ENCODE measurements around the gene KIAA1217. TPM values are rescaled to one million over a fixed set of nuclear protein-coding genes. Genes with fewer than 3 reads are reported as not detected.

KIAA1217 gene
- total RNA-seq, 1 experiment from 2014 or later = 23.4 TPM

- POLR2A ChIA-PET = interaction anchor here (1.2 kb wide), 1 partner anchor 39 kb away, joined by 3 read pairs; no protein-coding TSS in a partner anchor
- TF ChIP-seq MYBL2 (CRISPR knock-in tag; IDR thresholded peaks at IDR 0.05) = no peak
- TF ChIP-seq CTCF (IDR thresholded peaks at IDR 0.05) = peak; percentile 81
- DNase-seq (ENCODE audit: low spot score) = peak; percentile 99
- CTCF ChIA-PET = interaction anchor here (0.6 to 1.7 kb wide), 24 partner anchors 10 to 1394 kb away, joined by 3 to 15 read pairs (median 3); partner anchors contain the start of gene KIAA1217
- H3K27me3 Mint-ChIP-seq (ENCODE audit: low read depth) = peaks cover 2% of the 10 kb centered on the region; the same call in 1 of the 2 replicates
- no peaks in the 10 kb centered on the region for H3K36me3 Mint-ChIP-seq
- no peaks in the 10 kb centered on the region for H3K9me3 Mint-ChIP-seq
- H3K4me1 Mint-ChIP-seq = peaks cover 30% of the 10 kb centered on the region
- ATAC-seq = peak; percentile 99
- no peak overlapping the region for H3K27ac Mint-ChIP-seq
- no peak overlapping the region for H3K4me3 Mint-ChIP-seq
These were observed 343.5 kb downstream of the KIAA1217 start for GRCh38 chr10:24552346-24553016.

GRCh38 chr10:24553051-24553612 is 344.2 kb downstream of the KIAA1217 start:
- no peak for TF ChIP-seq CTCF (IDR thresholded peaks at IDR 0.05)
- no peak for TF ChIP-seq SMAD4 (CRISPR knock-in tag; IDR thresholded peaks at IDR 0.05)
- no peak for TF ChIP-seq ELF4 (CRISPR knock-in tag; IDR thresholded peaks at IDR 0.05; ENCODE audit: low read depth)
- no peak for TF ChIP-seq STAT6 (CRISPR knock-in tag; conservative IDR thresholded peaks at IDR 0.05; ENCODE audit: low read depth)
- TF ChIP-seq TCF7 (CRISPR knock-in tag; IDR thresholded peaks at IDR 0.05; ENCODE audit: low read depth) = no peak
- no peak for TF ChIP-seq ATF6 (CRISPR knock-in tag; IDR thresholded peaks at IDR 0.05)
- TF ChIP-seq ZNF232 (CRISPR knock-in tag; IDR thresholded peaks at IDR 0.05) = no peak
- no peak for TF ChIP-seq E2F1 (CRISPR knock-in tag; IDR thresholded peaks at IDR 0.05)
- H3K27ac Mint-ChIP-seq = no peak overlapping the region
- H3K4me3 Mint-ChIP-seq = no peak overlapping the region
- CTCF ChIA-PET = interaction anchor here (0.7 to 1.5 kb wide), 10 partner anchors 20 to 558 kb away, joined by 3 to 15 read pairs (median 3); no protein-coding TSS in a partner anchor
- H3K36me3 Mint-ChIP-seq = no peaks in the 10 kb centered on the region
- peaks cover 30% of the 10 kb centered on the region for H3K4me1 Mint-ChIP-seq
- H3K9me3 Mint-ChIP-seq = peaks cover 2% of the 10 kb centered on the region; the same call in 1 of the 2 replicates
- no peak for ATAC-seq
- peaks cover 2% of the 10 kb centered on the region; the same call in 1 of the 2 replicates for H3K27me3 Mint-ChIP-seq (ENCODE audit: low read depth)
- POLR2A ChIA-PET = interaction anchor here (1.2 kb wide), 1 partner anchor 40 kb away, joined by 3 read pairs; no protein-coding TSS in a partner anchor
- DNase-seq (ENCODE audit: low spot score) = no peak
